ENCODE measurements around the gene ATAD3C.
"Not testable (repeated sequence)": the region's sequence is repeated elsewhere in the genome, so short reads cannot be mapped to it uniquely, and the experiment has no call there.

ATAD3C gene

DNA sequence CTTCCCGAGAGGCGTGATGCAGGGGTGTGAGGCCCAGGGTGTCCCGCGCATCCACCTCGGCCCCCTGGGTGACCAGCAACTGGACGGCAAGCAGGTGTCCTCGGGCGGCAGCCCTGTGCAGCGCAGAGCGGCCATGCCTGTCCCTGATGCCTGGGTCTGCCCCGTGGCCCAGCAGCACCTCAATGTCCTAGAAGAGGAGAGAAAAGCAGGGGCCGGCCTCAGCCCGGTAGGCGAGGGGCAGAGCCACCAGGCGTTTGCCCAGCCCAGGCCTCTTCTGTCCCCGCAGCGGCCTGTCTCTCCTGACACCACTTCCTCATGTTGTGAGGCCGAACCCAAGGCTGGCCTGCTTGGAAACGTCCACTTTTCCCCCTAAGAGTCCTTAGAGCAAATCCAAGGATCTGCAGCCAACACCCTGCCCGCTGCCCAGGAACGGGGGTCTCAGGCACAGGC, 30.1 kb upstream of the ATAD3C start:
- DNase-seq: no peak

DNA sequence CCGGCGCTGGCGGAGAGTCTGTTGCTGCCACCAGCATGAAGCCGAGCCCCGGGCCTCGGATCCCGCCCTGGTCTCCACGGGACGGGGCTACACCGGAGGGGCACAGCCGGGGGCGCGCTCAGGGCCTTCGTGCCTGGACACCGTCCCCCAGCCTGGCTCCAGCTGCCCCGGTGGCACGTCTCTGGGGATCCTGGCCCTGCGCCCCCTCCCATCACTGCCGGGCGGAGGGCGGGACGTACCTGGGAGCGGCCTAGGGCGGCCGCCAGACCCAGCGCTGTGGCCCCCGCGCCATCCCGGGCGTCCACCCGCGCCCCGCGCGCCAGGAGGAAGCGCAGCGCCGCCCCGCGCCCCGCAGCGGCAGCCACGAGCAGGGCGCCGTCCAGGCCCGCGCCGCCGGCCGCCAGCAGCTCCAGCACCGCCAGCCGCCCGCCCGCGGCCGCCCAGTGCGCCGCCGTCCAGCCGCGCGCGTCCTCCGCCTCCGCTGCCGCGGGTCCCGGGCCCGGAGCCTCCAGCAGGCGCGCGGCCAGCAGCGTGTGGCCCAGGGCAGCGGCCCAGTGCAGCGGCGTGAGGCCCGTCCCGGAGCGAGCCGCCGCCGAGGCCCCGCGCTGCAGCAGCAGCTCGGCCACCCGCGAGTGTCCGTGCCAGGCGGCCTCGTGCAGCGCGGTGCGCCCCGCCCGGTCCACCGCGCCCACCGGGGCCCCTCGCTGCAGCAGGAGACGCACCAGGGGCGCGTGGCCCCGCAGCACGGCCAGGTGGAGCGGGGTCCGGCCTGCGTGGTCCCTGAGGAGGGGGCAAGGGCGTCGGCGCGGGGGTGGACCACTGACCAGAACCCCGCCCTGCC, 29.5 kb upstream of the ATAD3C start:
- peak in 1 of 6 experiments; percentile 12 for DNase-seq

GRCh38 chr1:1420654-1421141, 28.8 kb upstream of the ATAD3C start:
- DNase-seq: no peak

- DNase-seq: no peak
Measured at GRCh38 chr1:1421147-1421906, 28.2 kb upstream of the ATAD3C start, which contains the start of gene ANKRD65. Gene ANKRD65 (minus strand): TSS chr1:1421276. CDS start chr1:1421005, 271 bp downstream.

- no peak for DNase-seq
Measured at GRCh38 chr1:1421907-1422464, 27.5 kb upstream of the ATAD3C start.

DNA sequence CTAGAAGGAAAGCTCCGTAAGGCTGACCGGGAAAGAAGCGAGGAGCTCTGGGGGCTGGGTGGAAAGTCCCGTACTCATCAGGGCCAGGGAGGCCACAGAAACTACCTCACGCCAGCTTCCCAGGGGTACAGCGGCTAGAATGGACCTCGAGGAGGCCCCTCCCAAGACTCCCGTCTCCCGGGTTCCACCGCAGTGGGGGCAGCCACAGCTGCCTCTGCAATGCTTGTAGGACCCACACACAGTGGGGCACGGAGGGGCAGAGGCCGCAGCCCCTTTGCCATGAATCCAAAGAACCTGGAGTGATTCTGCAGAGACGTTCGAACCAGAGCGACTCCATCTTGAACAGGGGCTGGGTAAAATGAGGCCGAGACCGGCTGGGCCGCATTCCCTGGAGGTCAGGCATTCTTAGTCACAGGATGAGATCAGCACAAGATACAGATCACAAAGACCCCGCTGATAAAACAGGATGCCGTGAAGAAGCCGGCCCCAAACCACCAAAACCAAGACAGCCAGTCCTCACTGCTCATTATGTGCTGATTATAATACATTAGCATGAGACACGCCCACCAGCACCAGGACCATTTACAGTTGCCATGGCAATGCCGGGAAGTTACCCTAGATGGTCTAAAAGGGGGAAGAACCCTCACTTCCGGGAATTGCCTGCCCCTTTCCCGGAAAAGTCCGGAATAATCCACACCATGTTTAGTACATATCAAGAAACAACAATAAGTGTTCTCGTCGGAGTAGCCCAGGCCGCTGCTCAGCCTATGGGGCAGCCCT, 26.8 kb upstream of the ATAD3C start:
- DNase-seq: no peak

GRCh38 chr1:1423245-1423597, 26.3 kb upstream of the ATAD3C start:
- DNase-seq: no peak

GRCh38 chr1:1424707-1425106, 24.8 kb upstream of the ATAD3C start:
- DNase-seq: no peak

GRCh38 chr1:1425426-1425752, 24.1 kb upstream of the ATAD3C start:
- DNase-seq: no peak

GRCh38 chr1:1425753-1426495, 23.6 kb upstream of the ATAD3C start:
- no peak for DNase-seq

GRCh38 chr1:1426496-1427105, 22.9 kb upstream of the ATAD3C start:
- no peak for DNase-seq

DNA sequence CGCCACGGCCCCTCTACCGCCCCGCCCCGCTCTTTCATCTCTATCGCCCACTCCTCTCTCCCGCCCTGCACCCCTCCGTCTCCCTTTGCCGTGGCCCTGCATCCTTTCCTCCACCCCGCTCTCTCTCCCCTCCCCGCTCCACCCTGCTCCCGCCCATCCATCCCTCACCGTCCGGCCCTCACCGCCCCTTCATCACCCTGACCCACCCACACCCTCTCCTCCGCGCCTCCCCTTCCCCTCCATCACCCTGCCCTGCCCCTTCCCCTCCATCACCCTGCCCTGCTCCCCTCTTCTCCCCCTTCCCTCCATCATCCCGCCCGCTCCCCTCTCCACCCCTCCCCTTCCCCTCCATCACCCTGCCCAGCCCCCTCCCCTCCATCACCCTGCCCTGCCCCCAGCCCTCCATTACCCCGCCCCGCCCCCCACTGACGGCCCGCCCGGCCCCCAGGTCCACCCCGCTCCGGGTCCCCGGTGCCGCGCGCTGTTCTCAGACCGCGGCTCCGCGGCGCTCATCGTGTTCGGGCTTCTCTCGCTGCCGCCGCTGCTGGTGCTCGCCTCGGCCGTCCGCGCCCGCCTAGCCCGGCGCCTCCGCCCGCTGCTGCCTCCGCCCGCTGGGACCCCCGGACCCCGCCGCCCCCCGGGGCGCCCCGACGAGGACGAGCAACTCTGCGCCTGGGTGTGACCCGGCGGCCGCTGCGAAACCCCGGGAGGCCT, 22.2 kb upstream of the ATAD3C start:
- DNase-seq: no peak

- DNase-seq: no peak
Measured at GRCh38 chr1:1427820-1428148, 21.7 kb upstream of the ATAD3C start.

- no peak for DNase-seq
Measured at GRCh38 chr1:1428174-1428573, 21.3 kb upstream of the ATAD3C start.

DNA sequence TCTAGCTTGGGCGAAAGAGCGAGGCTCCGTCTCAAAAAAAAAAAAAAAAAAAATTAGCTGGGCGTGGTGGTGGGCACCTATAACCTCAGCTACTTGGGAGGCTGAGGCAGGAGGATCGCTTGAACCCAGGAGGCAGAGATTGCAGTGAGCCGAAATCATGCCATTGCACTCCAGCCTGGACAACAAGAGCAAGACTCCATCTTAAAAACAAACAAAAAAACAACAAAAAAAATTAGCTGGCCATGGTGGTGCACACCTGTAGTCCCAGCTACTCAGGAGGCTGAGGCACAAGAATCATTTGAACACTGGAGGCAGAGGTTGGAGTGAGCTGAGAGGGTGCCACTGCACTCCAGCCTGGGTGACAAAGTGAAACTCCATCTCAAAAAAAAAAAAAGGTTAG, 20.5 kb upstream of the ATAD3C start:
- DNase-seq: not testable (repeated sequence)

DNA sequence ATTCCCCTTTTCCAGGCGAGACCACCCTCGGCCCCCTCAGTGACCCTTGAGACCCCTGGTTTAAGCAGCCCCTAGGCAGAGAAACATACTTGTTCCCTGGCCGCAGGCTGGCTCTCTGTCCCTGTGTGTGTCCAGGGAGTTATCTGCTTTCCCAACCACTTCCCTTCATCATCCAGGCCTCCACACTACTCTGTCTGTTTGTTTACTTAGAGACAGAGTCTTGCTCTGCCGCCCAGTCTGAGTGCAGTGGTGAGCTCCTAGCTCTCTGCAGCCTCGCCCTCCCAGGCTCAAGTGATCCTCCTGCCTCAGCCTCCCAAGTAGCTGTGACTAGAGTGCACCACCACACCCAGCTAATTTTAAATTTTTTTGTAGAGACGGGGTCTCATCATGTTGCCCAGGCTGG, 19.8 kb upstream of the ATAD3C start:
- no peak for DNase-seq

- no peak for DNase-seq
Measured at GRCh38 chr1:1430114-1430982, 19.1 kb upstream of the ATAD3C start.

GRCh38 chr1:1430992-1431844, 18.3 kb upstream of the ATAD3C start:
- DNase-seq: no peak

GRCh38 chr1:1431845-1432273, 17.6 kb upstream of the ATAD3C start:
- DNase-seq: no peak

All from stimulated activated naive CD4-positive, alpha-beta T cell (primary cell).